PC-9 (cell line): ENCODE measurements around the gene ATXN1.

Experiments used
- CTCF ChIP-seq: fragments of 200-600 bp; sonication (generic); conservative IDR thresholded peaks from 2 replicates; pipeline ENCODE4 v1.6.1; 2017; ENCODE audit warnings: mixed run types, antibody characterized with exemption, mild to moderate bottlenecking, moderate library complexity
- EZH2 ChIP-seq: fragments of 200-600 bp; sonication (generic); IDR thresholded peaks from 2 replicates; pipeline ENCODE4 v1.8.0; 2017; ENCODE audit warnings: antibody characterized with exemption, low read depth

DNA sequence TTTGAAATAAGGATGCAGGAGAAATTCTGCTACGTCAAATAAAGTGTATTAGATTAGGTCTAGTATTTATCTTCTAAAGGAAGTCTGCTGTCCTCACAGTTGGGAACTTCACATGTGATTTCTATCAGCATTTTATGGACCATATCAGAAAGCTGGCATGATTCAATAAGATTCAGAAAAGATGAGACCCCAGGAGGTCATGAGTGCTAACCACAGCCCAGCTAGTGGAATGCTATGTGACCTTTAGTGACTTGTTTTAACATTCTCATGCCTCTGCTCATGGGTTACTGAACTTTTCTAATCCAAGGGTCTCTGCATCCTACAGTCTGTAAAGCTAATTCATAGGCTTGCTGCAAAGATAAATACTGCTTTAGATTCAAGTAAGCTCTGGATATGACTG is 372.8 kb downstream of the ATXN1 start:
- TF ChIP-seq CTCF = no peak
- no peak for TF ChIP-seq EZH2
